ENCODE measurements around the gene B4GALNT1.

B4GALNT1 gene

DNA sequence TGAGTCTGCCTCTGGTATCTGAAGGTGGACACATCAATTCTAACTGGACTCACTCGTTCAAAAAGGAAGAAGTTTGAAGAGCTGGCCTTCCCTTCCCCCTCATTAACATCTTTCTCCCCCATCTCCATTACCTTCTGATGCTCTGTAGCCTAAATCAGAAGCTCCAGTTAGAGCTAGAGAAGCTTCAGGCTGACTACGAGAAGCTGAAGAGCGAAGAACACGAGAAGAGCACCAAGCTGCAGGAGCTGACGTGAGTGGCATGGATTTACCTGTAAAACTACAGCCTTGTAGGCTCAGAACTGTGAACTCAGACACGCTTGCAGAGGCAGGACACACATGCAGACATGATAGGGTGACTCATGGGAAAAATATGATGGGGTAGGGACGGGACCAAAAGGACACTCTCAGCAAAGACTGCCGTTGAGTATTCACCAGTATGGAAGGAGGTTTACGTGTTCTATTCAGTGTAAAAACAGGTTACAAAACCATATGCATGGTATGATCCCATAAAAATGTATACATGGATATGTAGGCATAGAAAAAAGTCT lies 56.3 kb downstream of the B4GALNT1 start:
- in situ Hi-C loops (cut with MboI; ENCODE audit: low pct_unique_long_range_greater_than_20kb, low sequenced_read_pairs) = no loop called here
- no peak for DNase-seq

All from KBM-7 (cell line).